Forelimb muscle (tissue), 1 donor: Measurements from ENCODE around the gene SDK2. TPM values are rescaled to one million over a fixed set of nuclear protein-coding genes. Genes with fewer than 3 reads are reported as not detected.
"Not testable (repeated sequence)": the region's sequence is repeated elsewhere in the genome, so short reads cannot be mapped to it uniquely, and the experiment has no call there.

Source experiments
- DNase-seq: peaks from one replicate; pipeline ENCODE4 v3.0.0-alpha.2; 2013; ENCODE audit warnings: low read depth
- polyA plus RNA-seq: library from polyadenylated mRNA; unstranded; fragments of 120-200 nt; gene quantifications from one replicate; pipeline ENCODE4 v1.2.1, GENCODE V29; 2013; ENCODE audit not compliant: insufficient read length

The SDK2 gene
- polyA plus RNA-seq, 1 donor: 27.2 TPM

GRCh38 chr17:73489991-73490390 is 154.3 kb downstream of the SDK2 start:
- no peak for DNase-seq

GRCh38 chr17:73489333-73489732 is 154.9 kb downstream of the SDK2 start:
- no peak for DNase-seq

- no peak for DNase-seq
These were observed 159.1 kb downstream of the SDK2 start for GRCh38 chr17:73485130-73485529.

GRCh38 chr17:73482894-73483293 is 161.4 kb downstream of the SDK2 start:
- no peak for DNase-seq

GRCh38 chr17:73482251-73482716 is 162.0 kb downstream of the SDK2 start:
- DNase-seq: no peak

GRCh38 chr17:73481676-73482075 is 162.6 kb downstream of the SDK2 start:
- DNase-seq: no peak

GRCh38 chr17:73480740-73481139 is 163.5 kb downstream of the SDK2 start:
- DNase-seq: no peak

GRCh38 chr17:73478768-73479424 is 165.3 kb downstream of the SDK2 start:
- no peak for DNase-seq

- no peak for DNase-seq
These were observed 165.9 kb downstream of the SDK2 start for GRCh38 chr17:73478334-73478733.

- no peak for DNase-seq
These were observed 167.3 kb downstream of the SDK2 start for GRCh38 chr17:73476890-73477350.

- no peak for DNase-seq
These were observed 169.8 kb downstream of the SDK2 start for GRCh38 chr17:73474370-73474988.

GRCh38 chr17:73472715-73473114 is 171.5 kb downstream of the SDK2 start:
- not testable (repeated sequence) for DNase-seq

- DNase-seq: no peak
These were observed 172.3 kb downstream of the SDK2 start for GRCh38 chr17:73471924-73472323.

GRCh38 chr17:73470316-73470826 is 173.9 kb downstream of the SDK2 start:
- no peak for DNase-seq

GRCh38 chr17:73469311-73469710 is 174.9 kb downstream of the SDK2 start:
- DNase-seq: no peak

GRCh38 chr17:73468221-73468620 is 176.0 kb downstream of the SDK2 start:
- no peak for DNase-seq

- DNase-seq: no peak
These were observed 176.6 kb downstream of the SDK2 start for GRCh38 chr17:73467651-73468050.

GRCh38 chr17:73466704-73467433 is 177.4 kb downstream of the SDK2 start:
- no peak for DNase-seq

GRCh38 chr17:73465953-73466230 is 178.4 kb downstream of the SDK2 start:
- no peak for DNase-seq

GRCh38 chr17:73465130-73465952 is 178.9 kb downstream of the SDK2 start:
- no peak for DNase-seq

- DNase-seq: no peak
These were observed 179.8 kb downstream of the SDK2 start for GRCh38 chr17:73464447-73464846.

GRCh38 chr17:73463821-73464220 is 180.4 kb downstream of the SDK2 start:
- no peak for DNase-seq
